GM12878 (cell line): ENCODE data around the gene LRIT3.

Source experiments
- CTCF ChIP-seq, 3 experiments: IDR thresholded peaks in 2 of 3; conservative IDR thresholded peaks in 1 of 3; 2 replicates each; pipeline ENCODE4 v1.5.1; 2011; ENCODE audit warnings: low read depth in 3 of 3, low read length in 3 of 3, mild to moderate bottlenecking in 3 of 3, control low read depth in 2 of 3, moderate library complexity in 2 of 3, inconsistent platforms in 1 of 3, mixed read lengths in 1 of 3; ENCODE audit not compliant: control insufficient read depth in 2 of 3, insufficient read depth in 1 of 3; ENCODE audit errors: extremely low read depth in 1 of 3
- DPF2 ChIP-seq: fragments of 450-650 bp; IDR thresholded peaks from 2 replicates; pipeline ENCODE4 v1.6.1; 2017; ENCODE audit warnings: mild to moderate bottlenecking
- TBL1XR1 ChIP-seq: IDR thresholded peaks from 2 replicates; pipeline ENCODE4 v1.6.1; 2012; ENCODE audit warnings: low read depth, low read length, improper control_type of control experiment
- ZNF207 ChIP-seq: fragments of 450-650 bp; IDR thresholded peaks from 2 replicates; pipeline ENCODE4 v1.6.1; 2014; ENCODE audit warnings: antibody characterized with exemption, mild to moderate bottlenecking, borderline replicate concordance
- TF ChIP-seq, protein P1 (sequence below): IDR thresholded peaks from 2 replicates; pipeline ENCODE4 v1.6.1; 2011; ENCODE audit warnings: low read depth, low read length, improper control_type of control experiment, borderline replicate concordance

- TF ChIP-seq CTCF (IDR thresholded peaks at IDR 0.05 in 2 of 3, conservative IDR thresholded peaks at IDR 0.05 in 1 of 3; ENCODE audit: control insufficient read depth in 2 of 3, extremely low read depth in 1 of 3, insufficient read depth in 1 of 3, low read depth in 3 of 3, low read length in 3 of 3): no peak
- TF ChIP-seq ZNF207: no peak
- TF ChIP-seq TBL1XR1: no peak
- no peak for TF ChIP-seq DPF2
- TF ChIP-seq, protein P1, sequence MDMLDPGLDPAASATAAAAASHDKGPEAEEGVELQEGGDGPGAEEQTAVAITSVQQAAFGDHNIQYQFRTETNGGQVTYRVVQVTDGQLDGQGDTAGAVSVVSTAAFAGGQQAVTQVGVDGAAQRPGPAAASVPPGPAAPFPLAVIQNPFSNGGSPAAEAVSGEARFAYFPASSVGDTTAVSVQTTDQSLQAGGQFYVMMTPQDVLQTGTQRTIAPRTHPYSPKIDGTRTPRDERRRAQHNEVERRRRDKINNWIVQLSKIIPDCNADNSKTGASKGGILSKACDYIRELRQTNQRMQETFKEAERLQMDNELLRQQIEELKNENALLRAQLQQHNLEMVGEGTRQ: no peak
Measured at GRCh38 chr4:109870061-109870460, 22.2 kb downstream of the LRIT3 start.
